Measurements from ENCODE around the gene SAMD3. TPM values are rescaled to one million over a fixed set of nuclear protein-coding genes. Genes with fewer than 3 reads are reported as not detected.

Gene SAMD3
- total RNA-seq, 6 experiments from 2014 or later: 0.25 to 0.86 (median 0.37) TPM

DNA sequence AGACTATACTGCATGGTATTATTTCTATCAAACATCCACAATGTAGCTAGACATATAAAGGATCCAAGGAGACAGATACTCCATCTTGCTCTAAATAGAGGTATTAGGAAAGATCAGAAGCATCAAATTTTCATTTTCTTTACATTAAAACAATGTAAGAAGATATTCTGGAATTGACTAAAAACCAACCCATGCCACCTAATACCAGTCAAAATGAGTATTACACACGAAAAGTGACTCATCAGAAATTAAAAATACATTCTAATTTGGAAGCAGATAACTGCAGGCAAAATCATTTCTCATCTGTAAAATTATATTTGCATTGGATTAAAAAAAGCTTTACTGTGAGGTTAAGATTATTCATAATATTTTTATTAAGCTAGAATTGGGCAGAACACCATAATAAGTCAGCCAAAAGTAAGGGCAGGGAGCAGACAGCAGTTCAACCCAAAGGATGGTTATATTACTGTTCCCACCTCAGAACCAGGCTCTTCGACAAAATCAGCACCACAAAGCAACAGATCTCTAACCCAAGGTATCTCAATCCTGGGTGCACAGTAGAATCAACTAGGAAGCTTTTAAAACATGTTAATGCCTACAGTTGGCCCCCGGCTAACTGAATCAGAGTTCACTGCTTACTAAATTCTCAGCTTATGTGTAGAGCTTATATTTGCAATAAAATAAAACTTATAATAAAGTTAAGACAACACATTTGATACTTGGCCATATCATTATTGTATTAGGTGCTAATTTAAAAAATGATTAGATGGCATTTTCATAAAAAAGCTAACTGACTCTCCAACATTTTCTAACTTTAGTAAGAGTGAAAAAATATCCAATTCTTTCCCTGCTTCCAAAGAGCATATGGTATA lies 35.2 kb downstream of the SAMD3 start:
- H3K4me1 ChIP-seq: no peaks in the 10 kb centered on the region
- H3K4me3 ChIP-seq: no peak overlapping the region
- intact Hi-C loops (cut with DNase I): no loop called here
- WGBS (ENCODE audit: insufficient coverage, low coverage, low lambda C conversion rate, missing lambda C conversion rate): 63% methylated on average over 3 of the region's 3 CpGs
- H3K36me3 ChIP-seq: no peaks in the 10 kb centered on the region
- no peak overlapping the region for H3K27ac ChIP-seq
- no peaks in the 10 kb centered on the region for H3K9me3 ChIP-seq
- no peak for DNase-seq
- no peaks in the 10 kb centered on the region for H3K27me3 ChIP-seq
- ATAC-seq: no peak
- TF ChIP-seq, protein P1, sequence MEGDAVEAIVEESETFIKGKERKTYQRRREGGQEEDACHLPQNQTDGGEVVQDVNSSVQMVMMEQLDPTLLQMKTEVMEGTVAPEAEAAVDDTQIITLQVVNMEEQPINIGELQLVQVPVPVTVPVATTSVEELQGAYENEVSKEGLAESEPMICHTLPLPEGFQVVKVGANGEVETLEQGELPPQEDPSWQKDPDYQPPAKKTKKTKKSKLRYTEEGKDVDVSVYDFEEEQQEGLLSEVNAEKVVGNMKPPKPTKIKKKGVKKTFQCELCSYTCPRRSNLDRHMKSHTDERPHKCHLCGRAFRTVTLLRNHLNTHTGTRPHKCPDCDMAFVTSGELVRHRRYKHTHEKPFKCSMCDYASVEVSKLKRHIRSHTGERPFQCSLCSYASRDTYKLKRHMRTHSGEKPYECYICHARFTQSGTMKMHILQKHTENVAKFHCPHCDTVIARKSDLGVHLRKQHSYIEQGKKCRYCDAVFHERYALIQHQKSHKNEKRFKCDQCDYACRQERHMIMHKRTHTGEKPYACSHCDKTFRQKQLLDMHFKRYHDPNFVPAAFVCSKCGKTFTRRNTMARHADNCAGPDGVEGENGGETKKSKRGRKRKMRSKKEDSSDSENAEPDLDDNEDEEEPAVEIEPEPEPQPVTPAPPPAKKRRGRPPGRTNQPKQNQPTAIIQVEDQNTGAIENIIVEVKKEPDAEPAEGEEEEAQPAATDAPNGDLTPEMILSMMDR (IDR thresholded peaks at IDR 0.05): no peak
- no peak for TF ChIP-seq POLR2A (IDR thresholded peaks at IDR 0.05)

GRCh38 chr6:130185658-130186057 lies 37.1 kb downstream of the SAMD3 start:
- no peak for TF ChIP-seq POLR2A (IDR thresholded peaks at IDR 0.05)
- TF ChIP-seq, protein P1 (IDR thresholded peaks at IDR 0.05): no peak
- Histone ChIP-seq H3K4me3 (no peak overlapping the region), H3K27me3 (no peaks in the 10 kb centered on the region), H3K27ac (no peak overlapping the region), H3K4me1 (no peaks in the 10 kb centered on the region), H3K9me3 (no peaks in the 10 kb centered on the region), H3K36me3 (no peaks in the 10 kb centered on the region)
- no peak for ATAC-seq
- intact Hi-C loops (cut with DNase I): no loop called here
- no peak for DNase-seq
- WGBS (ENCODE audit: insufficient coverage, low coverage, low lambda C conversion rate, missing lambda C conversion rate): 78% methylated on average over 2 of the region's 3 CpGs

DNA sequence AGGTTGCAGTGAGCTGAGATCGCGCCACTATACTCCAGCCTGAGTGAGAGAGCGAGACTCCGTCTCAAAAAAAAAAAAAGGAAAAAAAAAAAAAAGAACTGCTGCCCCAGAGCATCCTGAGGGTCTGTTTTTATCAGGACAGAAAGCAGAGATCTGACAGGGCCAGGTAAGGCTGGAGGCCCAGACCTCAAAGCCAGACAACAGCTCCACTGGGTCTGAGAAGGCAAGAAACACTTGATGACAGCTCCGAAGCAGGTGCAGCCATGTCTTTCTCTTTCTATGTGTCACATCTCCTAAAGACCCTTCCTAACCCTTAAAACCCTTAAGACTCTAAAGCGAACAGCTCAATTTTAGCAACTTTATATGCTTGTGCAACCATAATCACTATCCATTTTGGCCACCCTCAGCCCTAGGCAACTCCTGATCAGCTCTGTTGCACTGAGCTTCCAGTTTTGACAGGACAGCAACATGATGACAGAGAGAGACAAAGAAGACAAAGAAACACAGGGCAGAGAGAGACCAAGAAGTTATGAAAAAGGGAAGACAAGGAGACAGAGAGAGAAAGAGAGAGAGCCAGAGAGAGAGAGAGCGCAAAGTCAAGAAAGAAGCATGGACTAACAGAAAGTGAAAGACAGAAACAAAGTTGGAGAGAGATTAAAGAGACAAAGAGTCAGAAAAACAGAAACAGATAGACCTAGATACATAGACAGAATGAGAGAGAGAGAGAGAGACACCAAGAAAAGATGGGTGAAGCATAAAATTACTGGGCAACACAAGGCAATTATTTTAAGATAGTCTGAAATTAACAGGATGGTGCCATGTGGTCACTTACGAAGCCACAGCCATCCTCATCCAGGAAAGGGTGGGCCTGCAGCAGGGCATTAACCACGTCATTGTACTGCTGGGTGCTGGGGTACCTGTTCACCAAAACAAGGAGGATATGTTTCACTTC lies 39.2 kb downstream of the SAMD3 start:
- whole genome bisulfite sequencing (ENCODE audit: insufficient coverage, low coverage, low lambda C conversion rate, missing lambda C conversion rate): 71% methylated on average over 5 of the region's 9 CpGs
- DNase-seq (no peak), ATAC-seq (peak in 1 of 4 donors; percentile 20)
- Histone ChIP-seq H3K4me3 (no peak overlapping the region), H3K27ac (no peak overlapping the region), H3K4me1 (no peaks in the 10 kb centered on the region), H3K9me3 (no peaks in the 10 kb centered on the region), H3K27me3 (no peaks in the 10 kb centered on the region), H3K36me3 (no peaks in the 10 kb centered on the region)
- intact Hi-C loops (cut with DNase I): no loop called here
- no peak for TF ChIP-seq POLR2A (IDR thresholded peaks at IDR 0.05)
- TF ChIP-seq, protein P1 (IDR thresholded peaks at IDR 0.05): no peak

DNA sequence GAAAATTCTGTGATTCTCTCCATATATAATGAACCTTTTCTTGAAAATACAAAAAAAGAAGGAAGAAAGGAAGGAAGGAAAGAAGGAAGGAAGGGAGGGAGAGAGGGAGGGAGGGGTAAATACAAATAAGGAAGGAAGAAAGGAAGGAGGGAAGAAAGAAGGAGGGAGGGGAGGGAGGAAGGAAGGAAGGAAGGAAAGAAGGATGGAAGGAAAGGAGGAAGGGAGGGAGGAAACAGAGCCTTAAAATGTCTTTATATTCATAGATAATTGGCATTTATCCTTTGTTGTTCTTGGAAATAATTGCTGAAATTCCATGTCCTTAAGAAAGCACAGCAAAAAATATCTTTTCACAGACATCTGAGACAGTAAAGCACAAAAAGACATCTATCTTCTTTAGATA lies 40.3 kb downstream of the SAMD3 start:
- H3K4me3 ChIP-seq: no peak overlapping the region
- intact Hi-C loops (cut with DNase I): no loop called here
- TF ChIP-seq, protein P1 (IDR thresholded peaks at IDR 0.05): no peak
- no peak for TF ChIP-seq POLR2A (IDR thresholded peaks at IDR 0.05)
- no peak for DNase-seq
- ATAC-seq: no peak
- no peaks in the 10 kb centered on the region for H3K9me3 ChIP-seq
- H3K4me1 ChIP-seq: no peaks in the 10 kb centered on the region
- H3K27ac ChIP-seq: no peak overlapping the region
- H3K27me3 ChIP-seq: no peaks in the 10 kb centered on the region
- no peaks in the 10 kb centered on the region for H3K36me3 ChIP-seq

Data from right lobe of liver (tissue), 6 donors.